HG02610 (cell line): ENCODE measurements around the gene MFSD11.
"Not testable (repeated sequence)": the region's sequence is repeated elsewhere in the genome, so short reads cannot be mapped to it uniquely, and the experiment has no call there.

ENCODE experiments used
- ATAC-seq: cut with Tn5 transposase; IDR thresholded peaks from one replicate; pipeline ENCODE4 v1.9.1; 2021; ENCODE audit warnings: mild to moderate bottlenecking, moderate library complexity; ENCODE audit not compliant: unreplicated experiment

MFSD11 gene

GRCh38 chr17:76725580-76726230 is 12.2 kb upstream of the MFSD11 start:
- ATAC-seq, result peak; percentile 21

- ATAC-seq, result peak; percentile 58
Measured at GRCh38 chr17:76726231-76726775, 11.6 kb upstream of the MFSD11 start, which contains the start of gene JMJD6. TSS of gene JMJD6 (minus strand) at chr17:76726606. CDS start at chr17:76726475, 131 bp downstream.

- peak; percentile 45 for ATAC-seq
Measured at GRCh38 chr17:76726776-76727718, 10.9 kb upstream of the MFSD11 start, which contains the start of gene METTL23. TSS of gene METTL23 (plus strand) at chr17:76726839. CDS start at chr17:76729711, 2,872 bp downstream.

- ATAC-seq, result no peak
Measured at GRCh38 chr17:76727745-76728456, 10.0 kb upstream of the MFSD11 start.

- not testable (repeated sequence) for ATAC-seq
Measured at GRCh38 chr17:76731800-76732733, 5.9 kb upstream of the MFSD11 start.

- no peak for ATAC-seq
Measured at GRCh38 chr17:76732734-76733617, 4.9 kb upstream of the MFSD11 start.

- ATAC-seq, result no peak
Measured at GRCh38 chr17:76733618-76733957, 4.3 kb upstream of the MFSD11 start.

- no peak for ATAC-seq
Measured at GRCh38 chr17:76734080-76734840, 3.7 kb upstream of the MFSD11 start.

- ATAC-seq, result no peak
Measured at GRCh38 chr17:76735006-76735405, 2.9 kb upstream of the MFSD11 start.

GRCh38 chr17:76735586-76736348 is 2.2 kb upstream of the MFSD11 start:
- ATAC-seq, result no peak

GRCh38 chr17:76736349-76737081 is 1.4 kb upstream of the MFSD11 start:
- peak; percentile 19 for ATAC-seq

GRCh38 chr17:76737082-76737675 is 740 bp upstream of the MFSD11 start, which contains the start of gene SRSF2:
TSS of gene SRSF2 (minus strand) at chr17:76737331. CDS start at chr17:76737160, 171 bp downstream.
- ATAC-seq, result peak; percentile 62

GRCh38 chr17:76738468-76738850 is 540 bp downstream of the MFSD11 start:
- ATAC-seq, result no peak

GRCh38 chr17:76739568-76740115 is 1.7 kb downstream of the MFSD11 start:
- ATAC-seq, result not testable (repeated sequence)

GRCh38 chr17:76740329-76741118 is 2.6 kb downstream of the MFSD11 start:
- ATAC-seq, result no peak
